ENCODE measurements around the gene CDHR2. TPM values are rescaled to one million over a fixed set of nuclear protein-coding genes. Genes with fewer than 3 reads are reported as not detected.

Gene CDHR2
- total RNA-seq, 1 experiment from 2014 or later: 0.10 TPM

DNA sequence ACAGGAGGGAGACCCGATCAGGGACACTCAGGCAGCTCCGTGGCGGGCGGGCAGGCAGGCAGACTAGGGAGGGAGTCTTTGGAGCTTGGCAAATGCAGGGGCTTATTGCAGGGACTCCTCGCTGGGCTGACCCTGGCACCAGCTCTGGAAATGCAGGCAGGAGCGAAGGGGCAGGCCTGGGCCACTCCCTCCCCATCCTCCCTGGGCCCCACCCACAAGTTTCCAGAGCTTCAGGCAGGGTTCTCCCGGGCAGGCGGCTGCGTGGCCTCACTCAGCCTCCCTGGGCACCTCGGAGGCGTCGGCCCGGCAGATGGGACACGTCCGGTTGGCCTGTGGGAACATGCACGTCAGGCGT lies 20.4 kb upstream of the CDHR2 start:
- no peak overlapping the region for H3K4me2 ChIP-seq (ENCODE audit: low read length)
- H3K36me3 ChIP-seq (ENCODE audit: control insufficient read depth in 1 of 2, insufficient read depth in 2 of 2, low read length in 2 of 2): peaks cover 3 to 30% of the 10 kb centered on the region in 2 experiments; a peak in 2 of 4 replicates
- no peak overlapping the region for H3K4me3 ChIP-seq (replicated peaks in 1 of 2; ENCODE audit: low read depth in 1 of 2, low read length in 2 of 2)
- ChIA-PET RAD21 (ENCODE audit: low non-redundant PET in 1 of 2, low total read pairs in 2 of 2, uncharacterized antibody in 2 of 2, unreplicated experiment in 2 of 2) (no interaction called here), POLR2A (no interaction called here), CTCF (no interaction called here)
- no TSS peak for BruUV-seq (replicated peaks)
- H3K9ac ChIP-seq (ENCODE audit: low read length): no peak overlapping the region
- H2AFZ ChIP-seq (ENCODE audit: low read depth, low read length, poor library complexity, severe bottlenecking): no peak overlapping the region
- TF ChIP-seq, protein P1, sequence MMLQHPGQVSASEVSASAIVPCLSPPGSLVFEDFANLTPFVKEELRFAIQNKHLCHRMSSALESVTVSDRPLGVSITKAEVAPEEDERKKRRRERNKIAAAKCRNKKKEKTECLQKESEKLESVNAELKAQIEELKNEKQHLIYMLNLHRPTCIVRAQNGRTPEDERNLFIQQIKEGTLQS (IDR thresholded peaks at IDR 0.05): no peak
- TF ChIP-seq CEBPB (IDR thresholded peaks at IDR 0.05; ENCODE audit: low read depth) (no peak), YY1 (IDR thresholded peaks at IDR 0.05; ENCODE audit: extremely low read depth, insufficient replicate concordance, low read depth, low read length) (no peak), SP1 (IDR thresholded peaks at IDR 0.05; ENCODE audit: low read depth) (no peak), POLR2A (IDR thresholded peaks at IDR 0.05; ENCODE audit: borderline replicate concordance, extremely low read depth, insufficient read depth, insufficient read length) (no peak), CBX3 (IDR thresholded peaks at IDR 0.05; ENCODE audit: low read depth) (no peak), EZH2 (IDR thresholded peaks at IDR 0.05) (no peak), ELF1 (IDR thresholded peaks at IDR 0.05; ENCODE audit: borderline replicate concordance, low read depth) (no peak), EZH2phosphoT487 (IDR thresholded peaks at IDR 0.05; ENCODE audit: borderline replicate concordance) (no peak), ZFX (IDR thresholded peaks at IDR 0.05) (no peak)
- TF ChIP-seq, protein P2, sequence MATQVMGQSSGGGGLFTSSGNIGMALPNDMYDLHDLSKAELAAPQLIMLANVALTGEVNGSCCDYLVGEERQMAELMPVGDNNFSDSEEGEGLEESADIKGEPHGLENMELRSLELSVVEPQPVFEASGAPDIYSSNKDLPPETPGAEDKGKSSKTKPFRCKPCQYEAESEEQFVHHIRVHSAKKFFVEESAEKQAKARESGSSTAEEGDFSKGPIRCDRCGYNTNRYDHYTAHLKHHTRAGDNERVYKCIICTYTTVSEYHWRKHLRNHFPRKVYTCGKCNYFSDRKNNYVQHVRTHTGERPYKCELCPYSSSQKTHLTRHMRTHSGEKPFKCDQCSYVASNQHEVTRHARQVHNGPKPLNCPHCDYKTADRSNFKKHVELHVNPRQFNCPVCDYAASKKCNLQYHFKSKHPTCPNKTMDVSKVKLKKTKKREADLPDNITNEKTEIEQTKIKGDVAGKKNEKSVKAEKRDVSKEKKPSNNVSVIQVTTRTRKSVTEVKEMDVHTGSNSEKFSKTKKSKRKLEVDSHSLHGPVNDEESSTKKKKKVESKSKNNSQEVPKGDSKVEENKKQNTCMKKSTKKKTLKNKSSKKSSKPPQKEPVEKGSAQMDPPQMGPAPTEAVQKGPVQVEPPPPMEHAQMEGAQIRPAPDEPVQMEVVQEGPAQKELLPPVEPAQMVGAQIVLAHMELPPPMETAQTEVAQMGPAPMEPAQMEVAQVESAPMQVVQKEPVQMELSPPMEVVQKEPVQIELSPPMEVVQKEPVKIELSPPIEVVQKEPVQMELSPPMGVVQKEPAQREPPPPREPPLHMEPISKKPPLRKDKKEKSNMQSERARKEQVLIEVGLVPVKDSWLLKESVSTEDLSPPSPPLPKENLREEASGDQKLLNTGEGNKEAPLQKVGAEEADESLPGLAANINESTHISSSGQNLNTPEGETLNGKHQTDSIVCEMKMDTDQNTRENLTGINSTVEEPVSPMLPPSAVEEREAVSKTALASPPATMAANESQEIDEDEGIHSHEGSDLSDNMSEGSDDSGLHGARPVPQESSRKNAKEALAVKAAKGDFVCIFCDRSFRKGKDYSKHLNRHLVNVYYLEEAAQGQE (IDR thresholded peaks at IDR 0.05; ENCODE audit: low read depth): no peak
- H3K27ac ChIP-seq (ENCODE audit: low read depth, low read length): no peak overlapping the region
- intact Hi-C loops (cut with micrococcal nuclease): no loop called here
- DNase-seq (ENCODE audit: low read depth, low spot score): no peak
- H3K79me2 ChIP-seq (ENCODE audit: insufficient read depth, low read length): peaks cover 15% of the 10 kb centered on the region
- no peaks in the 10 kb centered on the region for H3K27me3 ChIP-seq (ENCODE audit: insufficient read depth, low read length)
- no peak for ATAC-seq
- no peaks in the 10 kb centered on the region for H3K9me3 ChIP-seq (ENCODE audit: control insufficient read depth in 1 of 2, insufficient read depth in 1 of 2, low read depth in 1 of 2, low read length in 2 of 2)
- H3K9me2 ChIP-seq (ENCODE audit: insufficient read depth): no peaks in the 10 kb centered on the region
- H4K20me1 ChIP-seq (ENCODE audit: insufficient read depth): no peaks in the 10 kb centered on the region
- no peaks in the 10 kb centered on the region for H3K4me1 ChIP-seq (ENCODE audit: control insufficient read depth in 1 of 2, insufficient read depth in 2 of 2, low read length in 2 of 2)

All from HCT116 (cell line).